GM11168 (cell line): ENCODE data around the gene SERTAD4.
"Not testable (repeated sequence)": the region's sequence is repeated elsewhere in the genome, so short reads cannot be mapped to it uniquely, and the experiment has no call there.

Source experiments
- in situ Hi-C: fragments of 300-500 bp; cut with MboI; formaldehyde crosslinking; loops from one replicate; pipeline ENCODE4 v1.12.0; 2022; ENCODE audit warnings: low sequenced_read_pairs; ENCODE audit not compliant: unreplicated experiment

SERTAD4 gene

DNA sequence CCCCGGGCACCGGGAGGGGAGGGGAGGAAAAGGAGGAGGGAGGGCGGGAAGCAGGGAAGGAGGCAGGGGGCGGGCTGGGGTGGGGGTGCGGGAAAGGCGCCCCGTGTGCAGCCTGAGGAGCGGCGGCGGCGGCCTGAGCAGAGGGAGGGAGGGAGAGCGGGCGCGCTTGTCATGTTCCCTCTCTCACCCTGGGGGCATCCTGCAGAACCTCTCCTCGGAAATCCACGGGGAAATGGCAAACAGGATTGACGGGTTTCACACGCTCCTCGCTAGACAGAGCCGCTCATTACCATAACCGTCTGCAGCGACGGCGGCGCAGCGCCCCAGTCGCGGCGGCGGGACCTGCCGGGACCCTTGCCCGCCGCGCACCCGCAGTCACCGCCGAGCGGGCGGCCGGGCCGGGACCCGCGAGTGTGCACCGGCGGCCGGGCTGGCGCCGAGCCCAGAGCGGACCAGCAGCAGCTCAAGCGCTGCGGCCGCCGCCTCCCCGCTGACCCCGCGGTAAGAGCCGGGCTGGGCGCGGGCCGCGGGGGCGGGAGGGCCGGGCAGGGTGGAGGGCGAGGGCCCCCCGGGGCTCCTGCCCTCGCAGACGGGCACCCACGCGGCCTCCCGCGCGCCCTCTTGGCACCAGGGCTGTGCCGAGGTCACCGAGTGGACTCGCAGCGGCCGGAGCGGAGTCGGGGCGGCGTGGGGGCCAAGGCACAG, at the start of gene SERTAD4:
Gene SERTAD4, plus strand, starts transcription at position 286 of the 705 bp plus-strand sequence. CDS start 5,165 bp downstream, outside the sequence.
- in situ Hi-C loops: no loop called here

DNA sequence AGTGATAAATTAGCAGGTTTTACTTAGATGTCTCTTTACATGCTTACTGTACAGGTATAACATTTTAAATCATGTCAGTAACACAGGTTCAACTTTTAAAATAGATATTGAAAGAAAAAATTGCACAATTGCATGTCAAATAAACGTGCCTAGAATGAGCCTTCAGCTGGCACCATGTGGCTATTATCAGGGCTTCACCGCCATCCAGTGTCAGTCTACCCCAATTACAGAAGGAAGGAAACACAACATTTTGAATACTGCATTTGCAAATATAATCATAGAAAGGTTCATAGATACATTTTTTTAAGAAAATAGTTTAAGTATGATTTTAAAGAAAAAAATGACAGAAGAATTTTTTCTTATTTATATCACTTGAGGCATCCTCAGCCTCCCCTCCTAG, 47.5 kb upstream of the SERTAD4 start:
- in situ Hi-C loops: no loop called here

DNA sequence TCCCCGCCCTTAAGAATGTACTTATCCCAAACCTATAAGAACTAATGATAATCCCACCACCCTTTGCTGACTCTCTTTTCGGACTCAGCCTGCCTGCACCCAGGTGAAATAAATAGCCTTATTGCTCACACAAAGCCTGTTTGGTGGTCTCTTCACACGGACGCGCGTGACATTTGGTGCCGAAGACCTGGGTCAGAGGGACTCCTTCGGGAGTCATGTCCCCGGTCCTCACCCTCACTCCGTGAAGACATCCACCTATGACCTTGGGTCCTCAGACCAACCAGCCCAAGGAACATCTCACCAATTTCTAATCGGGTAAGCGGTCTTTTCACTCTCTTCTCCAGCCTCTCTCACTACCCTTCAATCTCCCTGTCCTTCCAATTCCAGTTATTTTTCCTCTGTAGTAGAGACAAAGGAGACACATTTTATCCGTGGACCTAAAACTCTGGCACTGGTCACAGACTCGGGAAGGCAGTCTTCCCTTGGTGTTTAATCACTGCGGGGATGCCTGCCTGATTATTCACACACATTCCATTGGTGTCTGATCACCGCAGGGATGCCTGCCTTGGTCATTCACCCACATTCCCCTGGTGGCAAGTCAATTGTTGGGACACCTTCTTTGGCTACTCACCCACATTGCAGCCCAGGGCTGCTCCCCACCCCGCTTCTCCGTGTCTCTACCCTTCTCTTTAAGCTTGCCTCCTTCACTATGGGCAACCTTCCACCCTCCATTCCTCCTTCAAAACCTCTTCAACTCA, 44.6 kb upstream of the SERTAD4 start:
- in situ Hi-C loops: not testable (repeated sequence)

DNA sequence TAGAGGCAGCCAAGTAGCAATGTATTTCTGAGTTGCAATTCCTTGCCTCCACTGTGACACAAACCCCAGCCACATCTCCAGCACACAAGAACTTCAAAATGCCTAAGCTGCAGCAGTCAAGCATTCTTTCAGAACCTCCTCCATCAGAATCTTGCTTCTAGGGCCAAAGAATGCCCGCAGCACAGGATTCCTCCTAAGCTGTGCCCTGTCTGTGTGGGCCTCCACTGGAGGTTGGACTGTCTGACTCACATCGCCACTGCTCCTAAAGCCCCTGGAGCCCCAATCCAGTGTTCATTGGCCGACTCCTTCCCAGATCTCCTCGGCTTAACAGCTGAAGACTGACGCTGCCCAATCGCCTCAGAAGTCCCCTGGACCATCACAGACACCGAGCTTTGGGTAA, 43.2 kb upstream of the SERTAD4 start:
- in situ Hi-C loops: no loop called here

DNA sequence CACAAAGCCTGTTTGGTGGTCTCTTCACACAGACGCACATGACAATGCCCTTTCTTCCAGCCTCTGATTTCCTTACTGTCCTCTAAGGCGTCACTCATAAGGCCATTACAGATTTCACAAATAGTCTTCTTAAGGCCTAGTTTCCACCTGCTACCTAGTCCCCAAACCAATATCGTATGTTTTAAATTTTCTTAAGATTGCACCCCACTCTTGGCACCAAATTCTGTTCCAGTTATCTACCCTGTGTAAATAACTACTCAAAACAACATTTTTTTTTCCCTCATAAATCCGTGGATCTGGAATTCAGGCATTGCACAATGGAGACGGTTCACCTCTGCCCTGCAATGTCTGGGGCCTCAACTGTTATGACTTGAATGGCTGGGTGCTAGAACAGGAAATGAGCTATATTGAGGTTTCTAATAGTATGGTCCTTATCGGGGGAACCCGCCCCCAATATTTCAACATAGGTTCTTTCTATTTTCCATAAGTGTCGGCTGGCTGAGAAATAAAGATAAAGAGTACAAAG, 36.9 kb upstream of the SERTAD4 start:
- in situ Hi-C loops: no loop called here

GRCh38 chr1:210196266-210196665, 36.3 kb upstream of the SERTAD4 start:
- in situ Hi-C loops: not testable (repeated sequence)

DNA sequence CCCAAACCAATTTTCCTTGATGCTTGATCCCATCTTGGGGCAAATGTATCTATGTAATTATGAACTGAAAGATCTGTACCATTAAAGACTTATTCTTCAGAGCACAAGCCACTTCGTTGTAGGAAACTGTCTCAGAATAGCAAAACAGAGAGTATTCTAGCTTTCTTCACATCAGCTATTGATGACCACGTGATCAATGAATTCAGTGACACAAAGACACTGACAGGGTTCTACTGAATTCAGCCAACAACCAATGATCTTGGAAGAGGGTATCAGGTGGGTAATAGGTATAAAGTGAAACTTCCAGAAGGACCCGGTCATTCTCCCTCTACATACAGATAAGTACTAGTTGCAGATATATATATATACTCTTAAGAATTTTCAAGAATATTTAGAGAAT, 33.8 kb upstream of the SERTAD4 start:
- in situ Hi-C loops: no loop called here

- in situ Hi-C loops: no loop called here
Observed at GRCh38 chr1:210200124-210200736, 32.4 kb upstream of the SERTAD4 start.

- in situ Hi-C loops: no loop called here
Observed at GRCh38 chr1:210201681-210202080, 30.9 kb upstream of the SERTAD4 start.

- in situ Hi-C loops: no loop called here
Observed at GRCh38 chr1:210207597-210208450, 24.8 kb upstream of the SERTAD4 start.

DNA sequence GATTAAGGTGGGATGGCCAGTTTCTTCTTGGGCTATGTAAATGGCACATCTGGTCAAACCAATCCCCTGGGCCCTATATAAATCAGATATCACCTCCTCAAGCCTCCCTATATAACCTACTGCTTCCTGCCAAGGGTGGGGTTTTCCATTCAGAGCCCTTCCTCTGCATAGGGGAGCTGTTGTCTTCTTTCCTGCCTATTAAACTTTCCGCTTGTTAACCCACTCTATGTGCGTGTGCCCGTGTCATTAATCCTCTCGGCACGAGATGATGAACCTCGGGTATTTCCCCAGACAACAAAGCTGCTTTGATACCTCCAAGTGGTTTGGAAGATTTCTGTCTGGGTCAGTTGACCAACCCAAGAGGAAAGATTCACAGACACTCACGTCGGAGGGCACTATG, 19.3 kb upstream of the SERTAD4 start:
- in situ Hi-C loops: no loop called here

DNA sequence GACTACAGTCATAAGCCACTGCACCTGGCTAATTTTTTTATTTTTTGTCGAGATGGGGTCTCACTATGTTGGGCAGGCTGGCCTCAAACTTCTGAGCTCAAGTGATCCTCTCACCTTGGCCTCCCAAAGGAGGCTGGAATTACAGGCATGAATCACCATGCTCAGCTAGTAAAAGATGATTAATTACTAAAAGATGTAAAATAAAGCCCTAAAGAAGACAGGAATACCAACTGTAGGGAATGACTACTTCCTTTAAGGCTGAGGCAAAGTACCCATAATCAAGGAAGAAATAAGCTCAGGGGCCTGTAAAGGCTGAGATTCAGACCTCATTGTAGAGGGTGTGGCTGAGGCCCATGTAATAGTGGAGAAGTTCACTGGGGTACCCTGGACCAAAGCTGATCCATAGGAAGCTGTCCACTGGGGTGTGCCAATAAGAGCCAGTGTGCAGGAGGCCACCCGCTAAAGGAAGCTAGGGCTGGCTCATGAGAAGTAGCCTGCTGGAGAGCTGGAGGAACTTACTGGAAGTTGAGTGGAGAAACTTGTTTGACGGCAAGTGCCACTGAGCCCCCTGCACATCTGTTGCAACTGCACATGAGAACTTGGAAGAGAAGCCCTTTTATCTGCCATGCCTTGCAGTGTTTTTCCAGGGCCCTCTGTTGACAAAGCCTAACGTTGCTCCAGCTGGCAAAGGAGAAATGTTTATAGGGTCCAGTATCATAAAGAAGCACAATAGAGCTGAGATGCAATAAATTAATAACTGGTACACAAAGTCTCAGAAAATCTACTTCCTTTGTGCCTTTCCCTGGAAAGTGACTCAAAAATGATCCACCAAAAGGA, 17.8 kb upstream of the SERTAD4 start:
- in situ Hi-C loops: no loop called here

- in situ Hi-C loops: no loop called here
Observed at GRCh38 chr1:210217482-210217881, 15.1 kb upstream of the SERTAD4 start.

- in situ Hi-C loops: no loop called here
Observed at GRCh38 chr1:210218047-210218446, 14.5 kb upstream of the SERTAD4 start.

- in situ Hi-C loops: no loop called here
Observed at GRCh38 chr1:210222340-210223006, 10.1 kb upstream of the SERTAD4 start.

DNA sequence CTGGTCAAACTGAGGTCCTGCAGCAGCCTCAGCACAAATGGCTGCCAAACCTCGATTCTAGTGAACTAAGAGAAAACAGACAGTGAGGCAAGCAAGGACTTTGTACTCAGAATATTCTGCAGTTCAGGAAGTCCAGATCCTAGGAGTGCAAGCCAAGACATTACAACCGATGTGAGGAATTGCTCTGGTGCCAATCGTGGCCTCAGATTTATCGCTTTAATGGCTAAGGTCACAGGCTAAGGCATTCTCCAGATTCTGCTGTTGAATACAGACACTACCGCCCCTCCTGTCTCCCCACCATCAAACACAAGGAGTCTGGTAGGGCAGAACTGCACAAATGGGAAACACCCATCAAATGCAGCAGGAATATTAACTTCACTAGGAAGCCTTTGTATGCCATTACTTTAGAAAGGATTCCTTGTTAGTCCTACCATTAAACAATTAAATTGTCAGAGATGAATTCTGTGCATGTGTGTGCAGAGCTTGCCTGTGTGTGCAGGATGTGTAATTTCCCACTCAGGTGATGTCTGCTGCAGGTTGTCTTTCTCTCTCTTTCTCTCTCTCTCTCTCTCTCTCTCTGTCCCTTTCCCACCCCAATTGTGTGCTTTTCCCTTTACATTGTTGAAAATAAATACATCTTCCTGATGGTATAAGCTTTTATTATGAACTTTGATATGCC, 9.2 kb upstream of the SERTAD4 start:
- in situ Hi-C loops: no loop called here

GRCh38 chr1:210228158-210228557, 4.4 kb upstream of the SERTAD4 start:
- in situ Hi-C loops: no loop called here

DNA sequence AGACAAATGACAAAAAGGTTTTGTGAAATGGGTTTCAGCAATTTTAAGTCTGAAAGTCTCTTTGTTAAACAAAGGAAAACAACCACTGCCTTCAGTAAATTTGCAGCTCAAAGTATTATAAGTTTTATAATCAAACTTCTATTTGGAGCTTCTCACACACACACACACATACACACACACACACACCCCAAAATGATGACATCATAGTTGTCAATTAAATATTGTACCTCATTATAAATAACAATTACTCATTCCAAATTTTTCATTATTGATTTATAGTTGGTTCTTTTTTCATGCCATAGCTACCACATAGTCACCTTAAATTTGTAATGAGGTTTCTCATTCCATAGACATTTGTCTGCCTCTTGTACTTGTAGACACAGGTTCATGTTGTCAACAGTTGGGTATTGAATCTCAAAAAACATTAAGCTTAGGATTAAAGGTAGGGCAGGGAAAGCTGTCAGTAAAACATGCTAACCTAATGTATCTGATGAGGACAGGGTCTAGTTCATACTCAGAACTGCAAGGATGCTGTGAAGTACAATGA, 2.4 kb upstream of the SERTAD4 start:
- in situ Hi-C loops: no loop called here
